Measurements from ENCODE around the gene TMEM163. TPM values are rescaled to one million over a fixed set of nuclear protein-coding genes. Genes with fewer than 3 reads are reported as not detected.

TMEM163 gene
- total RNA-seq, 3 donors from 2014 or later, result 0.41 to 1.5 (median 0.60) TPM

- intact Hi-C loops (cut with DNase I, micrococcal nuclease), result no loop called here
- no peak for DNase-seq
Measured at GRCh38 chr2:134722728-134723127, 3.9 kb upstream of the TMEM163 start.

GRCh38 chr2:134721596-134721995 is 2.8 kb upstream of the TMEM163 start:
- DNase-seq (no peak), ATAC-seq (no peak)
- TF ChIP-seq CTCF (IDR thresholded peaks at IDR 0.05), result no peak
- Histone ChIP-seq H3K4me1 (ENCODE audit: low read depth) (peaks cover 7% of the 10 kb centered on the region), H3K36me3 (ENCODE audit: low read depth) (no peaks in the 10 kb centered on the region), H3K4me3 (no peak overlapping the region), H3K9me3 (no peaks in the 10 kb centered on the region)
- intact Hi-C loops (cut with DNase I, micrococcal nuclease), result no loop called here

More at GRCh38 chr2:134722728-134723127, 3.9 kb upstream of the TMEM163 start:
- H3K4me1 ChIP-seq (ENCODE audit: low read depth), result peaks cover 7% of the 10 kb centered on the region
- no peaks in the 10 kb centered on the region for H3K9me3 ChIP-seq
- H3K36me3 ChIP-seq (ENCODE audit: low read depth), result no peaks in the 10 kb centered on the region
- TF ChIP-seq CTCF (IDR thresholded peaks at IDR 0.05), result no peak
- no peak overlapping the region for H3K4me3 ChIP-seq
- no peak for ATAC-seq

GRCh38 chr2:134718023-134718816 is 580 bp downstream of the TMEM163 start:
- ATAC-seq (peak; percentile 52), DNase-seq (peak in 1 of 3 donors; percentile 34)
- H3K4me3 ChIP-seq, result no peak overlapping the region
- TF ChIP-seq CTCF (IDR thresholded peaks at IDR 0.05), result no peak
- intact Hi-C loops (cut with DNase I, micrococcal nuclease), result no loop called here
- H3K36me3 ChIP-seq (ENCODE audit: low read depth), result no peaks in the 10 kb centered on the region
- H3K9me3 ChIP-seq, result no peaks in the 10 kb centered on the region
- H3K4me1 ChIP-seq (ENCODE audit: low read depth), result peaks cover 7% of the 10 kb centered on the region

DNA sequence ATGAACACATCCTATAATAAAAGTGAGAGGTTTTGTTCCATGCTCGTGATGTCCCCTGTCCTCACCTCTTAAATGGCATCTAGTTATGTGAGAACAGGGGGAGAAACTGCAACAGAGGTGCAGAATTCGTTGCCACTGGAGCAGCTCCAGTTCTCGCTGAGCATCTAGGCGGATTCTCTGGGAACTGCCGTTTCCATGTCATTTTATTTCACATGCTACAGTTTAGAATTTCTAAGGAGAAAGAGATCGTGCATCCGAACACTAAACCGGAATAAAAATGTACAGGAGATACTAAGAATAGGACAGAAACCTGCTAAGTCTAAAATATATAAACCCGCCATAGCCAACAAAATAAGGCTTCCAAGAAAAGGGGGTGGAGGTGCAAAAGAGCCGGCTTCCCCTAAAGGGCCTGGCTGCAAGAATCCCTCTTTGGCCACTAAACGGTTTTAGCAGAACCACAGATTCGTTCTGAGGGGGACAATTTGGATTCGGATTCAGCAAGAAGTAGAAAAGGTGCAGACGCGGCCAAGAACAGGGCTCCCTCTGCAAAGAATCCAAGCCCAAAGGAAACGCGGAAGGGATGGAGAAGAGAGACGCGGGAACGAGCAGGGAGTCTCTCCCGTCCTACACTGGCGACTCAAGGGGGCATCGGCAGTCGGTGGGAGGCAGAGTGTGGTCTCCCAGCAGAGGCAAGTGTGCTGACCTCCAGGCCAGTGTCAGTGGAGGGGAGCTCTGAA is 1.3 kb downstream of the TMEM163 start:
- Histone ChIP-seq H3K9me3 (no peaks in the 10 kb centered on the region), H3K4me1 (ENCODE audit: low read depth) (peaks cover 7% of the 10 kb centered on the region), H3K4me3 (no peak overlapping the region), H3K36me3 (ENCODE audit: low read depth) (no peaks in the 10 kb centered on the region)
- no peak for DNase-seq
- peak; percentile 12 for ATAC-seq
- intact Hi-C loops (cut with DNase I, micrococcal nuclease), result no loop called here
- no peak for TF ChIP-seq CTCF (IDR thresholded peaks at IDR 0.05)

- intact Hi-C loops (cut with DNase I, micrococcal nuclease), result no loop called here
- DNase-seq (no peak), ATAC-seq (no peak)
- Histone ChIP-seq H3K36me3 (ENCODE audit: low read depth) (no peaks in the 10 kb centered on the region), H3K4me1 (ENCODE audit: low read depth) (peaks cover 7% of the 10 kb centered on the region), H3K9me3 (no peaks in the 10 kb centered on the region), H3K4me3 (no peak overlapping the region)
- no peak for TF ChIP-seq CTCF (IDR thresholded peaks at IDR 0.05)
Measured at GRCh38 chr2:134716721-134717243, 2.0 kb downstream of the TMEM163 start.
